Fibroblast of pulmonary artery (primary cell): ENCODE measurements around the gene SUCO.
A peak's percentile ranks its signal among the peaks of the same experiment; 100 is the strongest.

ENCODE experiments used
- DNase-seq: peaks from one replicate; pipeline ENCODE4 v3.0.0-alpha.2; 2010; ENCODE audit warnings: low read depth
- H3K4me3 ChIP-seq: replicated peaks from 2 replicates; pipeline ENCODE4 v1.5.1; 2011; ENCODE audit warnings: low read depth, mild to moderate bottlenecking, control low read depth, low read length, moderate library complexity
- CTCF ChIP-seq: IDR thresholded peaks from 2 replicates; pipeline ENCODE4 v1.5.1; 2011; ENCODE audit warnings: mild to moderate bottlenecking, control low read depth, low read length, inconsistent platforms; ENCODE audit errors: missing control alignments

Gene SUCO

GRCh38 chr1:172530000-172530399, 3.0 kb upstream of the SUCO start:
- TF ChIP-seq CTCF = no peak
- H3K4me3 ChIP-seq = no peak overlapping the region
- no peak for DNase-seq

GRCh38 chr1:172531412-172532182, 1.4 kb upstream of the SUCO start:
- no peak for DNase-seq
- TF ChIP-seq CTCF = no peak
- peak overlapping the region; percentile 83 for H3K4me3 ChIP-seq

GRCh38 chr1:172532183-172532699, 709 bp upstream of the SUCO start:
- H3K4me3 ChIP-seq = peak overlapping the region; percentile 83
- no peak for TF ChIP-seq CTCF
- DNase-seq = peak; percentile 99

GRCh38 chr1:172533513-172534151, 682 bp downstream of the SUCO start:
- DNase-seq = peak; percentile 24
- no peak for TF ChIP-seq CTCF
- H3K4me3 ChIP-seq = peak overlapping the region; percentile 87

GRCh38 chr1:172536256-172536655, 3.3 kb downstream of the SUCO start:
- DNase-seq = no peak
- no peak for TF ChIP-seq CTCF
- no peak overlapping the region for H3K4me3 ChIP-seq

GRCh38 chr1:172537366-172537765, 4.4 kb downstream of the SUCO start:
- no peak for TF ChIP-seq CTCF

More at GRCh38 chr1:172537366-172537765, 4.4 kb downstream of the SUCO start:
- DNase-seq = no peak
- H3K4me3 ChIP-seq = no peak overlapping the region
